Measurements from ENCODE around the gene SMYD3. TPM values are rescaled to one million over a fixed set of nuclear protein-coding genes. Genes with fewer than 3 reads are reported as not detected.

SMYD3 gene
- total and polyA plus RNA-seq, 2 donors (not counting 3 experiments of a cell fraction or from before 2014, with no cell fraction given): 16.0 to 32.1 TPM

DNA sequence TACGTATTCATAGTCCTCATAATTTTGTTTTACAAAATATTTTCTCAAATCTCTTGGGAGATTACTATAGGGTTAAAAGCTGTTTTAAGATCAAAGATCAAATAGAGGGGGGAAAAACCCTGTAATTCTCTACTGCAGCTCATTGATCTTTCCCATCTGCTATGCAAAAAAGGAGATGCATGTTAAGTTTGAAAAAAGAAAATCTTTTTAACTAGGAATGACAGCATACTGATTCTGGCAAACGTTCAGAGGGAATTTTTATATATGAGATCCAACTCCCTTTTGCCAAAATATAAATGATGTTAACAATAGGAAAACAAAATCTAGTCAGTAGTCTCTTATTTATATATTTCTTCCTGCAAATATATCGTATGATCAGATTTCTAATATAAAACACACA lies 69.1 kb downstream of the SMYD3 start:
- Histone ChIP-seq H2AFZ (ENCODE audit: low read depth, low read length) (no peak overlapping the region), H3K9ac (replicated peaks; ENCODE audit: extremely low read depth, insufficient read depth, low read length) (no peak overlapping the region), H3K79me2 (ENCODE audit: control insufficient read depth, insufficient read depth, low read length) (no peaks in the 10 kb centered on the region), H3K9me3 (replicated peaks; ENCODE audit: control insufficient read depth, insufficient read depth, low read length) (no peaks in the 10 kb centered on the region), H3K4me2 (ENCODE audit: insufficient read depth, low read length) (no peak overlapping the region), H3K9me1 (replicated peaks; ENCODE audit: control insufficient read depth, extremely low read depth, insufficient read depth, low read length) (no peaks in the 10 kb centered on the region), H3K4me1 (ENCODE audit: control insufficient read depth, extremely low read depth, insufficient read depth, low read length) (peaks cover 2% of the 10 kb centered on the region), H3K36me3 (ENCODE audit: control insufficient read depth in 2 of 2, extremely low read depth in 1 of 2, insufficient read depth in 2 of 2, low read length in 2 of 2) (no peaks in the 10 kb centered on the region), H4K20me1 (replicated peaks; ENCODE audit: control insufficient read depth, extremely low read depth, insufficient read depth, low read length) (no peaks in the 10 kb centered on the region), H3K27ac (ENCODE audit: insufficient read depth, low read depth, low read length) (no peak overlapping the region), H3K4me3 (replicated peaks in 1 of 3; ENCODE audit: insufficient read depth in 1 of 3, low read depth in 1 of 3, low read length in 3 of 3) (no peak overlapping the region), H3K27me3 (ENCODE audit: control insufficient read depth in 2 of 2, insufficient read depth in 2 of 2, low read length in 2 of 2) (no peaks in the 10 kb centered on the region)
- intact Hi-C loops (cut with micrococcal nuclease) (no loop called here), dilution Hi-C loops (cut with MboI; ENCODE audit: extremely low pct_ligation_motif_present, low sequenced_read_pairs) (no loop called here)
- POLR2A ChIA-PET: no interaction called here
- BruUV-seq (replicated peaks): no TSS peak
- TF ChIP-seq, protein P1, sequence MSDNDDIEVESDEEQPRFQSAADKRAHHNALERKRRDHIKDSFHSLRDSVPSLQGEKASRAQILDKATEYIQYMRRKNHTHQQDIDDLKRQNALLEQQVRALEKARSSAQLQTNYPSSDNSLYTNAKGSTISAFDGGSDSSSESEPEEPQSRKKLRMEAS (IDR thresholded peaks at IDR 0.05; ENCODE audit: insufficient read depth, insufficient read length): no peak
- TF ChIP-seq MYC (IDR thresholded peaks at IDR 0.05; ENCODE audit: low read depth, low read length) (no peak), JUN (IDR thresholded peaks at IDR 0.05; ENCODE audit: borderline replicate concordance, insufficient read depth, insufficient read length, low read depth) (no peak), GATA2 (IDR thresholded peaks at IDR 0.05; ENCODE audit: insufficient read depth, insufficient read length, low read depth, low read length) (no peak), FOS (IDR thresholded peaks at IDR 0.05; ENCODE audit: borderline replicate concordance, insufficient read depth, low read length) (no peak), POLR2AphosphoS5 (IDR thresholded peaks at IDR 0.05; ENCODE audit: insufficient read depth, low read depth, low read length) (no peak), POLR2A (IDR thresholded peaks at IDR 0.05; ENCODE audit: low read depth, low read length) (no peak)
- TF ChIP-seq, protein P2, sequence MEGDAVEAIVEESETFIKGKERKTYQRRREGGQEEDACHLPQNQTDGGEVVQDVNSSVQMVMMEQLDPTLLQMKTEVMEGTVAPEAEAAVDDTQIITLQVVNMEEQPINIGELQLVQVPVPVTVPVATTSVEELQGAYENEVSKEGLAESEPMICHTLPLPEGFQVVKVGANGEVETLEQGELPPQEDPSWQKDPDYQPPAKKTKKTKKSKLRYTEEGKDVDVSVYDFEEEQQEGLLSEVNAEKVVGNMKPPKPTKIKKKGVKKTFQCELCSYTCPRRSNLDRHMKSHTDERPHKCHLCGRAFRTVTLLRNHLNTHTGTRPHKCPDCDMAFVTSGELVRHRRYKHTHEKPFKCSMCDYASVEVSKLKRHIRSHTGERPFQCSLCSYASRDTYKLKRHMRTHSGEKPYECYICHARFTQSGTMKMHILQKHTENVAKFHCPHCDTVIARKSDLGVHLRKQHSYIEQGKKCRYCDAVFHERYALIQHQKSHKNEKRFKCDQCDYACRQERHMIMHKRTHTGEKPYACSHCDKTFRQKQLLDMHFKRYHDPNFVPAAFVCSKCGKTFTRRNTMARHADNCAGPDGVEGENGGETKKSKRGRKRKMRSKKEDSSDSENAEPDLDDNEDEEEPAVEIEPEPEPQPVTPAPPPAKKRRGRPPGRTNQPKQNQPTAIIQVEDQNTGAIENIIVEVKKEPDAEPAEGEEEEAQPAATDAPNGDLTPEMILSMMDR (IDR thresholded peaks at IDR 0.05; ENCODE audit: extremely low read depth in 1 of 2, insufficient read depth in 1 of 2, low read depth in 1 of 2, low read length in 2 of 2): no peak
- no peak for FAIRE-seq
- CTCF ChIA-PET: no interaction called here
- no peak for DNase-seq (ENCODE audit: low read depth, low spot score)
